GM21619 (cell line): ENCODE results near the gene DPM2.

Source experiments
- ATAC-seq: cut with Tn5 transposase; IDR thresholded peaks from one replicate; pipeline ENCODE4 v1.9.1; 2021; ENCODE audit not compliant: unreplicated experiment

DPM2 gene, protein sequence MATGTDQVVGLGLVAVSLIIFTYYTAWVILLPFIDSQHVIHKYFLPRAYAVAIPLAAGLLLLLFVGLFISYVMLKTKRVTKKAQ

GRCh38 chr9:127937388-127938297, at the start of gene DPM2:
DPM2 (minus strand) TSS chr9:127937854; CDS start chr9:127937820, 34 bp downstream.
- peak; percentile 92 for ATAC-seq

- ATAC-seq = no peak
Measured at GRCh38 chr9:127987103-127987614, 49.5 kb upstream of the DPM2 start.

DNA sequence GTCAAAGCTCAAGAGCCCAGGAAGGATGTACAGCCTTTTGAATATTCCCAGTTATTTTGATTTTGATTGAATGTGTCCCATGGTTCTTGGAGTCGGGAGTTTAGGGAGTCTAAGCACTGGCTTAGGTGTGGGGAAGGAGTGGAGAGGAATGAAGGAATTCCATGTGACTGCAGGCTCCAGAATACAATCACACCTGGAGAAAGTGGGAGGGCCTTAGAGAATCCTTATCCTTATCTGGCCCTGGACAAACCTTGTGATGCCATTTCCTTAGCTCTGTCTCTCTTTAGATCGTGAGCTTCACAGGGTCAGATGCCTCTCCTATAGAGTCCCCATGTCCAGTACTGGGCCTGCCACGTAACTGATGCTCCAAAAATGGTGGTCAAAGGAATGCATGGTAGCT, 47.4 kb upstream of the DPM2 start:
- ATAC-seq = no peak

DNA sequence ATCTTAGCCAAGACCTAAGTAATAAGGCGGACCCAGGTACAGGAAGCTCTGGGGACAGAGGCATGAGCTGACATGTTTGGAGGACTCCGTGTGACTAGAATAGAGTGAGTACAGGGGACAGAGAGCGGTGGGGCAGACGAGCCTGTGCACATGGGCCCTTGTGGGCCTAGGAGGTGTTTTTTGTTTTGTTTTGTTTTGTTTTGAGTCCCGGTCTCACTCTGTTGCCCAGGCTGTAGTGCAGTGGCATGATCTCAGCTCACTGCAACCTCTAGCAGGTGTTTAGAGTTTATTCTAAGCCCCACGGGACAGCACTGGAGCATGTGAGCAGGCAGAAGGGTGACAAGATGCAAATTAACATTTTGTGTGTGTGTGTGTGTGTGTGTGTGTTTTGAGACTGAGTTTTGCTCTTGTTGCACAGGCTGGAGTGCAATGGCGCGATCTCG, 46.2 kb upstream of the DPM2 start:
- ATAC-seq = peak; percentile 29

- ATAC-seq = no peak
Measured at GRCh38 chr9:127982912-127983311, 45.3 kb upstream of the DPM2 start.

DNA sequence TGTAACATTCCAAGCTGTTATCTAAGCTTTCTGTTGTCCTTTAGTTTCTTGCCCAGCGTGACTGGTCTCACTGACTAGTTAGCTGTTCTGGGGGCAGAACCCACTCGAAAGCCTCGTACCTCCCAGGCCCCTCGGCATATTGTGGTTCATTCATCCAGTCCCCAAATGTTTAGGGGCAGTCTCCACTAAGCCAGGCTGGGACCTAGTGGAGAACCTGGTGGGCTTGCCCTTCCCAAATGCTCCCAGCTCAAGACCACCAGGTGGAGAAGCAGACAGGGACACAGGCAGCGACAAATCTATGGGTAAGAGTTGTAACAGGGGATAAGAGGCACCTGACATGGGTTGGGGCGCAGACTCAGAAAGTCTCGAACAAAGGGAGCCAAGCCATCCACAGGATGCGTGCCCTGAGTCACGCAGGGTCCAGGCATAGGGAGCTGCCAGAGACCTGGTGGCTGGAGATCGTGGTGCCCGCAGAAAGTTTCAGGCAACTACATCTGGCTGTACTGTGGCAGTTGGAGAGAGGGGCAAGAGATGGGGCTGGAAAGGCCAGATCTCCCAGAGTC, 44.0 kb upstream of the DPM2 start:
- no peak for ATAC-seq

DNA sequence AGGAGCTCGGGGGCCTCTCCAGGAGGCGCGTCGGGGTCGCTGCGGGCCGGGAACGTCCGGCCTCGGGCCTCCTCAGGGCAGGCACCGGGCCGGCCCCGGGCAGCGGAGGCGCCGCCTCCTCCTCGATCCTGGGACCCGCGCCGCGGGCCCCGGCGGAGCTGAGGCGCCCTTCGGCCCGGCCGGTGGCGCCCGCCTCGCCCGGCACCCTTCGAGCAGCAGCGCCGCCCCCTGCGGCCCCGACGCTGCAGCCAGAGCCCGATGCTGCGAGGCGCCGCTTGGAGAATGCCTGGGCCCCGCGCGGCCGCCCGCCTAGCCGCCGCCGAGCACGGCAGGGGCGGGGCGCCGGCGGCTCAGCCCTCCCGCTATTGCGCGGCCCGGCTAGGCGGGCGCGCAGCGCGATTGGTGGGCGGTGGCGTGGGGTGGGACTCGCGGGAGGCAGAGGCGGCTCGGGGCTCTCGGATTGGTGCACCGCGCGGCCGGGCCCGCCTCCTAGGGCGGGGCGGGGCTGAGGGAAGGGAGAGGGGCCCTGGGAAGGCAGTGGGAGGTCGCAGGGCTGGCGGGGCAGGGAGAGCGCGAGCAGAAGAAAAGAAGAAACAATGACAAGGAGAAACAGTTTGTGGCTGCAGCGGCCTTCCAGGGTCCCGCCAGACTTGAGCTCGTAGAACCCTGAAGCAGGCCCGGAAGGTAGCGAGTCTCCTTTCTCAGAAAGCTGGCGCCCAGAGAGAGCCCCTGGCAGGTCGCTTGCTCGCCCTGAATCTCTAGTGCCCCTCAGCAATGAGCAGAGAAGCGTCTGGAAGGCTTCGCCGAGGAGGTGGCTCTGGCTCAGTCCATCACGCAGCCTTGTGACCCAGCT, 43.3 kb upstream of the DPM2 start, which contains the start of gene EEIG1:
TSS of gene EEIG1 (minus strand) at position 284 of the 853 bp plus-strand sequence. CDS start 852 bp downstream, outside the sequence.
- peak; percentile 70 for ATAC-seq

DNA sequence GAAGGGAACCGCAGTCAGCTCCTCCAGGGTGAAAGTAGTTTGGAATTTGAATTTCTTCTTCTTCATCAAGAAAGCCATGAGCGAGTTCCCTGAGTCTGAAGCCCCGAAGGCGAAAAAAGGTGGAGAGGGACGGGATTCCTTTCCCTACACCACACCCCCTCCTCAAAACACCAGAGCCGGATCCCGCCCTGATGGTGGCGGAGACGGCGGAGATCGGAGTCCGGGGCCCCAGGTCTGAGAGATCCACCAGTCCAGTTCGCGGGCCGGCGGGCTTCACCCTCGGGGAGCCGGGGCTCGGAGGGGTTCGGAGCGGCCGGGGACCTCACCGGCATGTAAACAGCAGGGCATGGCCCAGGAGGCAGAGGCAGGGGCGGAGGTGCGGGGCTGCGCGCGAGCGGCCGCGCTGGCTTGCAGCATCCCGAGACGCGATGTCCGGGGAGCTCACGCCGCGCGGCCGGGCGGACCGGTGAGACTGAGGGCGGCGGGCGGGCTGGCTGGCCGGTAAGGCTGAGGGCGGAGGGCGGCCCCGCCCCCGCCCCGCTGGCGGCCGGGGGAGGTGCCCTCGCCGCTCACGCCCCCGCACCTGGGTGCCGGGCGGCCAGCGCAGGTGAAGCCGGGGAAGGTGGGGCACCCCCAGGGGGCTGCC, 42.5 kb upstream of the DPM2 start:
- ATAC-seq = peak; percentile 22

- ATAC-seq = no peak
Measured at GRCh38 chr9:127979333-127980059, 41.8 kb upstream of the DPM2 start.

DNA sequence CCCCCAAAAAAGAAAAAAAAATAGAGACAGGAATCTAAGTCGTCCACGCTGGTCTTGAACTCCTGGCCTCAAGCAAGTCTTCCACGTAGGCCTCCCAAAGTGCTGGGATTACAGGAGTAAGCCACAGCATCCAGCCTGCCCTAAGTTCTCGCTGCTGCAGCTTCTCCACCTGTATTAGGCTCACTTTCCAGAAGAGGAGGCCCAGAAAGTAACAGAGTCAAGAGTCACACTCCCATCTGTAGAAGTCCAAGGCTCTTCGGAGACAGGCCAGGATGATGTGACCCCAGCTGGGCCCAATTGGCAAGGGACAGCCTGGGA, 41.3 kb upstream of the DPM2 start:
- ATAC-seq = no peak

- no peak for ATAC-seq
Measured at GRCh38 chr9:127977884-127978647, 40.4 kb upstream of the DPM2 start.

DNA sequence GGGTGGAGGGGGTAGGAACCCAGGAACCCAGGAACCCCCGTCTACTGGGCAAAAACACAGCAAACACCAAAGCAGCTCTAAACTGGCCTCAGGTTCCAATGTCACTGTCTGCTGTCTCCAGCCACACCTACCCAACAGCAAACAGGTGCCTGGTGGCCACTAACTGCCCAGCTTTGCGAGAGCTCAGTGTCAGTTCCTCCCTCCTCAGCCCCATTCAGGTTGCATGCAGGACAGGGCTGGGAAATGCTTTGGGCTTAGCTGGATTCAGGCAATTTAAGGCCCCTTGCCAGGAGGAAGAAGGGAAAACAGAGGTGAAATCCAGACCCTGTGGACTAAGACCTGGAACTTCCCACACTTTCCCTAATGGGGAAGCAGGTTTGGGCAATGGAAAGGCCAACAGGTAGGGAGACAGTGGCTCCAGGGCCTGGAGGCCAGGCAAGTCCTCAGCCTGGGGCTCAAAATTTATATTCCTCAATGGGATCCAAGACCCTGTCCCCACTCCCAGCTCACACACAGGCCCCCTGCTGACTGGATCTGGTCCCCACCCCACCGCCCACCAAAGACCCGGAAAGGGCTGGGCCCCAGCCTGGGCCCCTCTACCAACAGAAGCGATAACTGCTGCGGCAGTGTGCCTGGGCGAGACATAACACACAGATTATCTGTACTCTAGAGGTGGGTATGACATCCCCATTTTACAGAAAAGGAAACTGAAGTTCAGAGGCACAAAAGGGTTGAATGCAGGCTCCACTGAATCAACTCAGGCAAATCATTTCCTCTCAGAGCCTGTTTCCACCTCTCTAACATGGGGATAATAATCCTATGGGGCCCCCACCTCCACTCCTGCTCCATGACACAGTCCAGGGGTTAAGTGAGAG, 39.6 kb upstream of the DPM2 start:
- ATAC-seq = no peak

DNA sequence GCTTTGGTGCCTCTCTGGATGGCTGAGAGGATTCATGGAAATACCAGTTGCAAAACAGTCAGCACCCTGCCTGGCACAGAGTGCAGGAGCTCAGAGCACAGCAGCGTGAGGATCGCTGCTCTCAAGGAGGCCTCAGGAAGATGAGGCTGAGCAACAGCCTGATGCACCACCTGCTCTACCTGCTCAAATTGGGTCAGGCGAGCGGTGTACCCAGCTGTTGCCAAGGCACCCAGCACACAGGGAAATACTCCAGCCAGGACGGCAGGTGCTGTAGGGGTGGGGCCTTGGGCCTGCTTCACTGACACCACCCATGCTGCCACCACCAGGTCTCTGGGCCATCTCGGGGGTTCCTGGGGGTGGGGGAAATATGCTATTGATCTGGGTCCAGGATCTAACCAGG, 38.8 kb upstream of the DPM2 start:
- no peak for ATAC-seq

DNA sequence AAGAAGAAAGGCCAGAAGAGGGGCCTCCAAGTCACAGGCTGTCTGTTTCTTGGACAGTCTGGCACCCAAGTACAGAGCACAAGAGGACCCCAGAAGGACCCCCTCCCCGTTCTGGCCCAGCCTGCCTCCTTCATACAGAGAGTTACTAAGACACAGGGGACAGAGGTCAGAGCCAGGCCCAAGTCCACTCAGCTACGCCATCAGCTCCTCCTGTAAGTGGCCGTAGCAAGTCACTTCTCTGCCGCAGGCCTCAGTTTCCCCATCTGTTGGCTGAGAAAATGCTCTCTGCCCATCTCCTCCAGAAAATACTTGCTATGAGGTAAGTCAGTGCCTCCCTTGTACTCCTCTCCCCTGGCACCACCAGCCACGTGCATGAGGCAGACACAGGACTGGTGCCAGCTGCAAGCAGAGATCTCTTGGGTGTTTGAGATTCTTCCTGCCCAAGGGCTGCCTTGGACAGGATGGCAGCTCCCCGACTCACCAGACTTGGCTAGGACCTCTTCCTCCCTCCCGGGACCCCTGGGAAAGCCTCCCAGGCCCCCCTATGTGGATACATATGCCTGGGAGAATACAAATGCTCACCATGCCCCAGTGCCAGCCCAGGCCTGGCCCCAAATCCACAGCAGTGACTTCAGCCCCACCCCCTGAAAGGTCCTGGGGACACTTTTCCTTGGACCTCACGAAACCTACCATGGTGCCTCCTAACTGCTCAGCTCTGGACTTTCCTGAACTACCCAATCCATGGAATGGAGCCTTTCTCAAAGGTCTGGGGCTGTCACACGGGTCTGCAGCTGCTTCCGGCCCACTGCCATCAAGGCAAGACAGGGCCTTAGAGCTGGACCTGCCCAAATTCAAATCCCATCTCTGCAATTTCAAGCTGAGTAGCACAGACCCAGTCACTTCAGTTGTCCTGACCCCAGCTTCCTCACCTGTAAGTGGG, 38.0 kb upstream of the DPM2 start:
- ATAC-seq = no peak

- ATAC-seq = no peak
Measured at GRCh38 chr9:127974769-127975261, 37.2 kb upstream of the DPM2 start.

- ATAC-seq = no peak
Measured at GRCh38 chr9:127974001-127974768, 36.5 kb upstream of the DPM2 start.
